ENCODE data around the gene P2RX7. TPM values are rescaled to one million over a fixed set of nuclear protein-coding genes. Genes with fewer than 3 reads are reported as not detected.

Gene P2RX7
- total RNA-seq, 1 experiment from 2014 or later, result 0.55 TPM

GRCh38 chr12:121230538-121230907 lies 97.8 kb downstream of the P2RX7 start (continued):
- TF ChIP-seq, protein P1, sequence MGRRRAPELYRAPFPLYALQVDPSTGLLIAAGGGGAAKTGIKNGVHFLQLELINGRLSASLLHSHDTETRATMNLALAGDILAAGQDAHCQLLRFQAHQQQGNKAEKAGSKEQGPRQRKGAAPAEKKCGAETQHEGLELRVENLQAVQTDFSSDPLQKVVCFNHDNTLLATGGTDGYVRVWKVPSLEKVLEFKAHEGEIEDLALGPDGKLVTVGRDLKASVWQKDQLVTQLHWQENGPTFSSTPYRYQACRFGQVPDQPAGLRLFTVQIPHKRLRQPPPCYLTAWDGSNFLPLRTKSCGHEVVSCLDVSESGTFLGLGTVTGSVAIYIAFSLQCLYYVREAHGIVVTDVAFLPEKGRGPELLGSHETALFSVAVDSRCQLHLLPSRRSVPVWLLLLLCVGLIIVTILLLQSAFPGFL (CRISPR knock-in tag; IDR thresholded peaks at IDR 0.05; ENCODE audit: borderline replicate concordance), result no peak
- TF ChIP-seq ZNF138 (CRISPR knock-in tag; conservative IDR thresholded peaks at IDR 0.05) (no peak), EMX1 (CRISPR knock-in tag; IDR thresholded peaks at IDR 0.05) (no peak)

DNA sequence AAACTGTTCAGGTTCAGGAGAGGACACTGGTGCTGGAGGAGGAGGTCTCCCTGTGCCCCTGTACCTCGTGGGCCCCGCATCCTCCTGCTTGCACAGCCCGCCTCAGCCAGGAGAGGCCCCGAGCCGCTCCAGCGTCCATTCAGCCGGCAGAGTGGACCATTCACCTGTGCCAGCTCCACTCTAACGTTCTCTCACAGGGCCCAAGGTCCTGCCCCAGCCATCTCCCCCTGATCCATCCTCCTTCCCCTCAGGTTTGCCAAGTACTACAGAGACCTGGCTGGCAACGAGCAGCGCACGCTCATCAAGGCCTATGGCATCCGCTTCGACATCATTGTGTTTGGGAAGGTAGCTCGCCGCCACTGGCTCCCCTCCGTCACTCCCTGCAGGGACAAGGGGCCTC lies 99.5 kb downstream of the P2RX7 start:
- no peak for ATAC-seq
- TF ChIP-seq NFATC4 (CRISPR knock-in tag; IDR thresholded peaks at IDR 0.05) (no peak), CREB1 (CRISPR knock-in tag; IDR thresholded peaks at IDR 0.05) (no peak), ZNF219 (CRISPR knock-in tag; IDR thresholded peaks at IDR 0.05; ENCODE audit: borderline replicate concordance) (no peak), ZNF263 (CRISPR knock-in tag; IDR thresholded peaks at IDR 0.05; ENCODE audit: low read depth) (no peak), ELF4 (CRISPR knock-in tag; IDR thresholded peaks at IDR 0.05; ENCODE audit: low read depth) (no peak), NR3C1 (CRISPR knock-in tag; conservative IDR thresholded peaks at IDR 0.05; ENCODE audit: low read depth) (no peak)
- TF ChIP-seq, protein P2, sequence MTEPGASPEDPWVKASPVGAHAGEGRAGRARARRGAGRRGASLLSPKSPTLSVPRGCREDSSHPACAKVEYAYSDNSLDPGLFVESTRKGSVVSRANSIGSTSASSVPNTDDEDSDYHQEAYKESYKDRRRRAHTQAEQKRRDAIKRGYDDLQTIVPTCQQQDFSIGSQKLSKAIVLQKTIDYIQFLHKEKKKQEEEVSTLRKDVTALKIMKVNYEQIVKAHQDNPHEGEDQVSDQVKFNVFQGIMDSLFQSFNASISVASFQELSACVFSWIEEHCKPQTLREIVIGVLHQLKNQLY (CRISPR knock-in tag; IDR thresholded peaks at IDR 0.05), result no peak
- TF ChIP-seq, protein P3, sequence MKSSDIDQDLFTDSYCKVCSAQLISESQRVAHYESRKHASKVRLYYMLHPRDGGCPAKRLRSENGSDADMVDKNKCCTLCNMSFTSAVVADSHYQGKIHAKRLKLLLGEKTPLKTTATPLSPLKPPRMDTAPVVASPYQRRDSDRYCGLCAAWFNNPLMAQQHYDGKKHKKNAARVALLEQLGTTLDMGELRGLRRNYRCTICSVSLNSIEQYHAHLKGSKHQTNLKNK (CRISPR knock-in tag; IDR thresholded peaks at IDR 0.05), result no peak
- TF ChIP-seq, protein P4, sequence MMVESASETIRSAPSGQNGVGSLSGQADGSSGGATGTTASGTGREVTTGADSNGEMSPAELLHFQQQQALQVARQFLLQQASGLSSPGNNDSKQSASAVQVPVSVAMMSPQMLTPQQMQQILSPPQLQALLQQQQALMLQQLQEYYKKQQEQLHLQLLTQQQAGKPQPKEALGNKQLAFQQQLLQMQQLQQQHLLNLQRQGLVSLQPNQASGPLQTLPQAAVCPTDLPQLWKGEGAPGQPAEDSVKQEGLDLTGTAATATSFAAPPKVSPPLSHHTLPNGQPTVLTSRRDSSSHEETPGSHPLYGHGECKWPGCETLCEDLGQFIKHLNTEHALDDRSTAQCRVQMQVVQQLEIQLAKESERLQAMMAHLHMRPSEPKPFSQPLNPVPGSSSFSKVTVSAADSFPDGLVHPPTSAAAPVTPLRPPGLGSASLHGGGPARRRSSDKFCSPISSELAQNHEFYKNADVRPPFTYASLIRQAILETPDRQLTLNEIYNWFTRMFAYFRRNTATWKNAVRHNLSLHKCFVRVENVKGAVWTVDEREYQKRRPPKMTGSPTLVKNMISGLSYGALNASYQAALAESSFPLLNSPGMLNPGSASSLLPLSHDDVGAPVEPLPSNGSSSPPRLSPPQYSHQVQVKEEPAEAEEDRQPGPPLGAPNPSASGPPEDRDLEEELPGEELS (CRISPR knock-in tag; IDR thresholded peaks at IDR 0.05), result no peak
- TF ChIP-seq, protein P5, sequence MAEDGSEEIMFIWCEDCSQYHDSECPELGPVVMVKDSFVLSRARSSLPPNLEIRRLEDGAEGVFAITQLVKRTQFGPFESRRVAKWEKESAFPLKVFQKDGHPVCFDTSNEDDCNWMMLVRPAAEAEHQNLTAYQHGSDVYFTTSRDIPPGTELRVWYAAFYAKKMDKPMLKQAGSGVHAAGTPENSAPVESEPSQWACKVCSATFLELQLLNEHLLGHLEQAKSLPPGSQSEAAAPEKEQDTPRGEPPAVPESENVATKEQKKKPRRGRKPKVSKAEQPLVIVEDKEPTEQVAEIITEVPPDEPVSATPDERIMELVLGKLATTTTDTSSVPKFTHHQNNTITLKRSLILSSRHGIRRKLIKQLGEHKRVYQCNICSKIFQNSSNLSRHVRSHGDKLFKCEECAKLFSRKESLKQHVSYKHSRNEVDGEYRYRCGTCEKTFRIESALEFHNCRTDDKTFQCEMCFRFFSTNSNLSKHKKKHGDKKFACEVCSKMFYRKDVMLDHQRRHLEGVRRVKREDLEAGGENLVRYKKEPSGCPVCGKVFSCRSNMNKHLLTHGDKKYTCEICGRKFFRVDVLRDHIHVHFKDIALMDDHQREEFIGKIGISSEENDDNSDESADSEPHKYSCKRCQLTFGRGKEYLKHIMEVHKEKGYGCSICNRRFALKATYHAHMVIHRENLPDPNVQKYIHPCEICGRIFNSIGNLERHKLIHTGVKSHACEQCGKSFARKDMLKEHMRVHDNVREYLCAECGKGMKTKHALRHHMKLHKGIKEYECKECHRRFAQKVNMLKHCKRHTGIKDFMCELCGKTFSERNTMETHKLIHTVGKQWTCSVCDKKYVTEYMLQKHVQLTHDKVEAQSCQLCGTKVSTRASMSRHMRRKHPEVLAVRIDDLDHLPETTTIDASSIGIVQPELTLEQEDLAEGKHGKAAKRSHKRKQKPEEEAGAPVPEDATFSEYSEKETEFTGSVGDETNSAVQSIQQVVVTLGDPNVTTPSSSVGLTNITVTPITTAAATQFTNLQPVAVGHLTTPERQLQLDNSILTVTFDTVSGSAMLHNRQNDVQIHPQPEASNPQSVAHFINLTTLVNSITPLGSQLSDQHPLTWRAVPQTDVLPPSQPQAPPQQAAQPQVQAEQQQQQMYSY (CRISPR knock-in tag; IDR thresholded peaks at IDR 0.05), result no peak
- DNase-seq (ENCODE audit: low spot score), result no peak
- Mint-ChIP-seq H3K4me3 (no peak overlapping the region), H3K4me1 (peaks cover 2% of the 10 kb centered on the region; the same call in 1 of the 2 replicates), H3K9me3 (no peaks in the 10 kb centered on the region), H3K36me3 (peaks cover 5% of the 10 kb centered on the region; the same call in 1 of the 2 replicates), H3K27ac (no peak overlapping the region), H3K27me3 (ENCODE audit: low read depth) (no peaks in the 10 kb centered on the region)
- ChIA-PET POLR2A (no interaction called here), CTCF (no interaction called here)

DNA sequence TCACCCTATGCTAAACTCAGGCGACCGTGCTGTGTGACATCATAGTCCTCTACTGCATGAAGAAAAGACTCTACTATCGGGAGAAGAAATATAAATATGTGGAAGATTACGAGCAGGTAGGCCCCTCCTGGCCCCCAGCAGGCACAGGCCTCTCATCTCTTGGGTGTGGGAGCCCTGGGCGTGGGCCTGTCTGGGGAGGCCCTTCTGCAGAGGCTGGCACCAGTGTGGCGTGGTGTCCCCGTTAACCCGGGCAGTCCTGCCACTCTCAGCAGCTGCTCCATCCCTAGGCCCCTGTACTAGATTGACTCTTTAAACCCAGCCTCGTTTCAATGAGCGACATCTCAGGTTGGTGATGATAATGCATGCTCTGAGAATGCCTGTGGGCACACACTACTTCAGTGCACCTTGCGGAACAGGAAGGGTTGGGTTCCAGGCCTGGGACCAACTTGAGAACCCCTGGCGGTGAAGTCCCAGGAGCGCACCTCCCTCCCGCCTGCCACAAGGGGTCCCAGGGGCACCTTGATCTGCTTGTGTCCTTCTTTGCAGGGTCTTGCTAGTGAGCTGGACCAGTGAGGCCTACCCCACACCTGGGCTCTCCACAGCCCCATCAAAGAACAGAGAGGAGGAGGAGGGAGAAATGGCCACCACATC lies 100.4 kb downstream of the P2RX7 start:
- H3K4me1 Mint-ChIP-seq, result peaks cover 9% of the 10 kb centered on the region
- ChIA-PET POLR2A (no interaction called here), CTCF (interaction anchor here (0.5 to 1.0 kb wide), 5 partner anchors 9 to 347 kb away, joined by 3 to 5 read pairs (median 4); partner anchors contain the start of gene CAMKK2)
- H3K27ac Mint-ChIP-seq, result peak overlapping the region; percentile 49; the same call in 1 of the 2 replicates
- H3K27me3 Mint-ChIP-seq (ENCODE audit: low read depth), result no peaks in the 10 kb centered on the region
- H3K4me3 Mint-ChIP-seq, result no peak overlapping the region
- H3K36me3 Mint-ChIP-seq, result peaks cover 5% of the 10 kb centered on the region; the same call in 1 of the 2 replicates
- DNase-seq (ENCODE audit: low spot score), result no peak
- no peaks in the 10 kb centered on the region for H3K9me3 Mint-ChIP-seq
- ATAC-seq, result peak; percentile 47
- no peak for TF ChIP-seq CBFB (CRISPR knock-in tag; IDR thresholded peaks at IDR 0.05; ENCODE audit: low read depth)
- no peak for TF ChIP-seq HMGXB4 (CRISPR knock-in tag; IDR thresholded peaks at IDR 0.05)
- TF ChIP-seq, protein P6, sequence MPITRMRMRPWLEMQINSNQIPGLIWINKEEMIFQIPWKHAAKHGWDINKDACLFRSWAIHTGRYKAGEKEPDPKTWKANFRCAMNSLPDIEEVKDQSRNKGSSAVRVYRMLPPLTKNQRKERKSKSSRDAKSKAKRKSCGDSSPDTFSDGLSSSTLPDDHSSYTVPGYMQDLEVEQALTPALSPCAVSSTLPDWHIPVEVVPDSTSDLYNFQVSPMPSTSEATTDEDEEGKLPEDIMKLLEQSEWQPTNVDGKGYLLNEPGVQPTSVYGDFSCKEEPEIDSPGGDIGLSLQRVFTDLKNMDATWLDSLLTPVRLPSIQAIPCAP (CRISPR knock-in tag; IDR thresholded peaks at IDR 0.05), result no peak
- TF ChIP-seq TEAD4 (CRISPR knock-in tag; IDR thresholded peaks at IDR 0.05), result no peak
- no peak for TF ChIP-seq ZNF138 (CRISPR knock-in tag; conservative IDR thresholded peaks at IDR 0.05)
- no peak for TF ChIP-seq GABPB1 (CRISPR knock-in tag; IDR thresholded peaks at IDR 0.05)
- TF ChIP-seq, protein P7, sequence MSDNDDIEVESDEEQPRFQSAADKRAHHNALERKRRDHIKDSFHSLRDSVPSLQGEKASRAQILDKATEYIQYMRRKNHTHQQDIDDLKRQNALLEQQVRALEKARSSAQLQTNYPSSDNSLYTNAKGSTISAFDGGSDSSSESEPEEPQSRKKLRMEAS (CRISPR knock-in tag; IDR thresholded peaks at IDR 0.05), result no peak
- TF ChIP-seq OVOL2 (CRISPR knock-in tag; IDR thresholded peaks at IDR 0.05; ENCODE audit: borderline replicate concordance), result no peak
- TF ChIP-seq SMAD4 (CRISPR knock-in tag; IDR thresholded peaks at IDR 0.05), result no peak
- TF ChIP-seq ZNF671 (CRISPR knock-in tag; IDR thresholded peaks at IDR 0.05), result no peak
- TF ChIP-seq FOXP1 (CRISPR knock-in tag; IDR thresholded peaks at IDR 0.05; ENCODE audit: borderline replicate concordance), result no peak
